ENCODE data around the gene CLEC20A. TPM values are rescaled to one million over a fixed set of nuclear protein-coding genes. Genes with fewer than 3 reads are reported as not detected.
A peak's percentile ranks its signal among the peaks of the same experiment; 100 is the strongest.

CLEC20A gene
- total RNA-seq, 4 donors from 2014 or later = not detected

DNA sequence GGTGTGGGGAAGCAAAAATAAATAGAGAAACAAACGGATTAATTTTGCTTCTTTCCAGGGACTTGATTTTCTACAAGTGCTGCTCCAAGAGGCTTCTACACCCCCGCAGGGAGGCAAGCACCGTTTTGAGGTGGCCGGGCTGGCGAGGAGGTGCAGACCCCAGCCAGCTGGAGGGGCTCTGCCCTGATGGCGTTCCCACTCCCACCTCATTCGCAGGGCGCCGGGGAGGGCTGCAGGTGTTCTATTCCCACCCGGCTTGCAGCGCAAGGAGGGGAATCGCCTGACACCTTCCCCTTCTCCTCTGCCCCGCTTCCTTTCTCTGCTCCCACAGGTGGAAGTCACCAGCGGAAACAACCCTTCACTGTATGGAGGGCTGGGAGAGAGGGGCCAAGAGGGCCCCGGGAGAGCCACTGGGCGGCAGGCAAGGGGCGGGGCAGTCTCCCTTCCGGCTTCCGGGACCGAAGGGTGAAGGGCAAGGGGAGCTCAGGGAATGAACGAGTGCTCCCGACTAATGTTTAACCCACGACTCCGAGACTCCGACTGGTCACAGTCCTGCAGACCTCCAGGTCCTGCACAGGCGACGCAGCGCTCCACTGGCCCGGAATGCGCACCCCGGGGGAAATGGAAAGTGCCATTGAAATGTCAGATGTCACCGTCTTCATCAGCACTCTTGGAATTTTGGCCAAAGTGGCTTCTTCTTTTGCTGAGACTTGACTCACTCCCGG is 45.2 kb upstream of the CLEC20A start:
- Histone ChIP-seq H3K9me3 (no peaks in the 10 kb centered on the region), H3K4me1 (peaks cover 21 to 38% (median 31%) of the 10 kb centered on the region in 4 donors), H3K27ac (replicated peaks in 1 of 4) (peak overlapping the region; percentile 76 to 83 (median 82)), H3K4me3 (peak overlapping the region; percentile 78 to 82 (median 80)), H3K27me3 (no peaks in the 10 kb centered on the region), H3K36me3 (peaks cover 0 to 3% (median under 1%) of the 10 kb centered on the region in 4 donors)
- intact Hi-C loops (cut with DNase I) = loop anchor here (2.0 kb wide), 1 partner anchor 211 kb away; no protein-coding TSS in a partner anchor
- TF ChIP-seq, protein P1, sequence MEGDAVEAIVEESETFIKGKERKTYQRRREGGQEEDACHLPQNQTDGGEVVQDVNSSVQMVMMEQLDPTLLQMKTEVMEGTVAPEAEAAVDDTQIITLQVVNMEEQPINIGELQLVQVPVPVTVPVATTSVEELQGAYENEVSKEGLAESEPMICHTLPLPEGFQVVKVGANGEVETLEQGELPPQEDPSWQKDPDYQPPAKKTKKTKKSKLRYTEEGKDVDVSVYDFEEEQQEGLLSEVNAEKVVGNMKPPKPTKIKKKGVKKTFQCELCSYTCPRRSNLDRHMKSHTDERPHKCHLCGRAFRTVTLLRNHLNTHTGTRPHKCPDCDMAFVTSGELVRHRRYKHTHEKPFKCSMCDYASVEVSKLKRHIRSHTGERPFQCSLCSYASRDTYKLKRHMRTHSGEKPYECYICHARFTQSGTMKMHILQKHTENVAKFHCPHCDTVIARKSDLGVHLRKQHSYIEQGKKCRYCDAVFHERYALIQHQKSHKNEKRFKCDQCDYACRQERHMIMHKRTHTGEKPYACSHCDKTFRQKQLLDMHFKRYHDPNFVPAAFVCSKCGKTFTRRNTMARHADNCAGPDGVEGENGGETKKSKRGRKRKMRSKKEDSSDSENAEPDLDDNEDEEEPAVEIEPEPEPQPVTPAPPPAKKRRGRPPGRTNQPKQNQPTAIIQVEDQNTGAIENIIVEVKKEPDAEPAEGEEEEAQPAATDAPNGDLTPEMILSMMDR (IDR thresholded peaks at IDR 0.05) = no peak
- TF ChIP-seq POLR2A (IDR thresholded peaks at IDR 0.05; ENCODE audit: low read depth) = no peak
- no peak for TF ChIP-seq POLR2AphosphoS5 (IDR thresholded peaks at IDR 0.05)
- TF ChIP-seq EP300 (IDR thresholded peaks at IDR 0.05) = no peak
- no peak for DNase-seq (ENCODE audit: extremely low spot score)
- WGBS = 8% methylated on average over 30 of the region's 33 CpGs

DNA sequence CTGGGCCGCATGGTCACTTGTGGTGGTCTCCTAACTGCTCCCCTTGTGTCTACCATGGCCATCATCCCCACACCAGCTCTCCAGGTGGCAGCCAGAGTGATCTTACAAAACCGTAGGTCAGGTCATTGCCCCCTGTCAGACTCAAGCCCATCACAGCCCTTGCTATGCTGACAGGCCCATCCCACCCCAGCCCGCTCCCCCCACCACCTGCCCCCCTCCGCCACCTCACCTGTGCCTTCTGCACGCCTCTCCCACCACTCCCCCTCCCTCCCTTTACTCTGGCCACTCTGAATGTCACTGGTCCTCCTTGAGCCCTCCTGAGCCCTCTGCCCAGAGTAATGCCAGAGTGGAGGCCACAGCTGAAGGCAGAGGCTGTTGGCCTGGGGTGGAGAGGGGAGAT is 44.6 kb upstream of the CLEC20A start:
- no peak for DNase-seq (ENCODE audit: extremely low spot score)
- Histone ChIP-seq H3K9me3 (no peaks in the 10 kb centered on the region), H3K27ac (replicated peaks in 1 of 4) (peak overlapping the region in 1 of 4 donors; percentile 83), H3K27me3 (no peaks in the 10 kb centered on the region), H3K4me3 (peak overlapping the region in 3 of 4 donors; percentile 78 to 82 (median 79)), H3K36me3 (no peaks in the 10 kb centered on the region), H3K4me1 (peaks cover 22 to 43% (median 34%) of the 10 kb centered on the region in 4 donors)
- TF ChIP-seq, protein P1 (IDR thresholded peaks at IDR 0.05) = no peak
- TF ChIP-seq EP300 (IDR thresholded peaks at IDR 0.05) (no peak), POLR2A (IDR thresholded peaks at IDR 0.05; ENCODE audit: low read depth) (no peak), POLR2AphosphoS5 (IDR thresholded peaks at IDR 0.05) (no peak)
- intact Hi-C loops (cut with DNase I) = no loop called here
- 92% methylated on average over 5 of the region's 5 CpGs for WGBS

DNA sequence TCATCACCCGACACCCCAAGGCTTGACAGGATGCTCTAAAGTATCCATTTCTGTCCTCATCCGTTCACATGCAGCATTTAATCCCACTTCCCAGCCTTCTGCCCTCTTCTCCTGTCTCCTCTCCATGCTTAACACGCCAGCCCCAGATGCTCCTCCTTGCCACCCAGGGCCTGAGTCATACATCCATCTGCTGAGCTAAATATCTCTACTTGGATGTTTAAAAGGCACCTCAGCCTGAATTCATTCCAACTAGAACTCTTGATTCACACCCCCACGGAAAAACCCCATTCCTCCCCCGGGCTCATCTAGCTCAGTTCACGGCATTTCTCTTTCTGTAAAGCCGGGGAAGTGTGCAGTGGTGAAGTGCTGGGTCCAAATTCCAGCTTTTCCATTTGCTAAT is 43.9 kb upstream of the CLEC20A start:
- 68% methylated on average over 7 of the region's 7 CpGs for WGBS
- no peak for TF ChIP-seq POLR2AphosphoS5 (IDR thresholded peaks at IDR 0.05)
- TF ChIP-seq, protein P1 (IDR thresholded peaks at IDR 0.05) = no peak
- no peak for TF ChIP-seq EP300 (IDR thresholded peaks at IDR 0.05)
- TF ChIP-seq POLR2A (IDR thresholded peaks at IDR 0.05; ENCODE audit: low read depth) = no peak
- Histone ChIP-seq H3K27me3 (no peaks in the 10 kb centered on the region), H3K4me3 (no peak overlapping the region), H3K36me3 (no peaks in the 10 kb centered on the region), H3K27ac (replicated peaks in 1 of 4) (no peak overlapping the region), H3K9me3 (no peaks in the 10 kb centered on the region), H3K4me1 (peaks cover 28 to 42% (median 34%) of the 10 kb centered on the region in 4 donors)
- DNase-seq (ENCODE audit: extremely low spot score) = no peak
- intact Hi-C loops (cut with DNase I) = no loop called here

DNA sequence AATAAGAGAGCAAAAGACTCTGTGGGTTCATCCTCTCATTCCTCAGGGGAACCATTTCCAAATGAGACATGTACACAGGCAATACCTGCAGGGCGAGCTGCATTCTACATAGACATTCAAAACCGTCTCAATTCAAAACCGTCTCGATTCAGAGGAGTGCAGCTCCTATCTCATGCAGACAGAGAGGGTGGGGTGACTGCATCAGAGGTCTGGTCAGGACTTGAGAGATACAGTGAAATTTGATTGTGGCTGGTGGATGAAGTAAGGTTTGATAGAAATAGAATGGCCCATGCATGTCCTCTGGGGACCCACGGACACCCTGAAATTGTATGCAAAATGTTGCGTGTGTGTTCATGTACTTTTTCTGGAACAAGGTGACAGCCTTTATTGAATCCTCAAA is 43.4 kb upstream of the CLEC20A start:
- H3K4me1 ChIP-seq = peaks cover 28 to 38% (median 32%) of the 10 kb centered on the region in 4 donors
- H3K27me3 ChIP-seq = no peaks in the 10 kb centered on the region
- no peak overlapping the region for H3K4me3 ChIP-seq
- no peak overlapping the region for H3K27ac ChIP-seq (replicated peaks in 1 of 4)
- intact Hi-C loops (cut with DNase I) = no loop called here
- TF ChIP-seq POLR2AphosphoS5 (IDR thresholded peaks at IDR 0.05) (no peak), EP300 (IDR thresholded peaks at IDR 0.05) (no peak), POLR2A (IDR thresholded peaks at IDR 0.05; ENCODE audit: low read depth) (no peak)
- TF ChIP-seq, protein P1 (IDR thresholded peaks at IDR 0.05) = no peak
- H3K36me3 ChIP-seq = no peaks in the 10 kb centered on the region
- no peaks in the 10 kb centered on the region for H3K9me3 ChIP-seq
- WGBS = 85% methylated on average over 6 of the region's 6 CpGs
- DNase-seq (ENCODE audit: extremely low spot score) = no peak
